H1 (cell line): Measurements from ENCODE around the gene ULBP1. TPM values are rescaled to one million over a fixed set of nuclear protein-coding genes. Genes with fewer than 3 reads are reported as not detected.

Experiments used
- BACH1 ChIP-seq: IDR thresholded peaks from 2 replicates; pipeline ENCODE4 v1.6.1; 2012; ENCODE audit warnings: low read length, improper control_type of control experiment
- CHD2 ChIP-seq: IDR thresholded peaks from 2 replicates; pipeline ENCODE4 v1.6.1; 2012; ENCODE audit warnings: low read length, improper control_type of control experiment
- EGR1 ChIP-seq: IDR thresholded peaks from 2 replicates; pipeline ENCODE4 v1.6.1; 2011; ENCODE audit warnings: low read depth, low read length, borderline replicate concordance
- PHF8 ChIP-seq: fragments of 200-600 bp; sonication (generic); conservative IDR thresholded peaks from 2 replicates; pipeline ENCODE4 v1.7.1; 2012; ENCODE audit warnings: low read depth, mild to moderate bottlenecking, inconsistent platforms, low read length, moderate library complexity
- POLR2AphosphoS5 ChIP-seq: IDR thresholded peaks from 2 replicates; pipeline ENCODE4 v1.6.1; 2011; ENCODE audit warnings: low read depth, low read length
- polyA plus RNA-seq, 7 experiments: library from polyadenylated mRNA; depleted of rRNA in 3 of 7; stranded (reverse) in 5 of 7; unstranded in 2 of 7; fragments of >200 nt in 5 of 7; fragments of 200-250 nt in 2 of 7; gene quantifications; 1 replicate in 5 of 7; 2 replicates in 1 of 7; 4 replicates in 1 of 7; pipeline versions ENCODE4 v1.2.1 to v1.2.3, GENCODE V29; 2011 to 2013; ENCODE audit warnings: missing spikeins in 2 of 7, mixed read lengths in 2 of 7
- total RNA-seq: library from RNA; stranded (reverse); fragmentation: NEBNext Ultra II Directional; extraction: Animal tissue kit (Norgen Biotek cat#: 25700); gene quantifications from 2 replicates; pipeline ENCODE4 v1.2.1, GENCODE V29; 2021
- TF ChIP-seq, protein P1 (sequence below), 3 experiments: IDR thresholded peaks; 1 replicate in 2 of 3; 2 replicates in 1 of 3; pipeline versions ENCODE4 v1.5.1 to v1.6.1; 2011; ENCODE audit warnings: low read length in 3 of 3, mild to moderate bottlenecking in 3 of 3, inconsistent platforms in 2 of 3, low read depth in 1 of 3, moderate library complexity in 1 of 3; ENCODE audit not compliant: insufficient read depth in 1 of 3; ENCODE audit errors: control extremely low read depth in 1 of 3
- TF ChIP-seq, protein P2 (sequence below): fragments of 300-600 bp; sonication (generic); IDR thresholded peaks from 2 replicates; pipeline ENCODE4 v1.7.1; 2012; ENCODE audit warnings: low read length, moderate library complexity, mild to moderate bottlenecking, inconsistent platforms; ENCODE audit not compliant: insufficient replicate concordance

Gene ULBP1
- total and polyA plus RNA-seq, 2 of the 8 experiments (the other 6 are each of a cell fraction or from before 2014, with no cell fraction given), result 0.32 to 0.60 TPM

DNA sequence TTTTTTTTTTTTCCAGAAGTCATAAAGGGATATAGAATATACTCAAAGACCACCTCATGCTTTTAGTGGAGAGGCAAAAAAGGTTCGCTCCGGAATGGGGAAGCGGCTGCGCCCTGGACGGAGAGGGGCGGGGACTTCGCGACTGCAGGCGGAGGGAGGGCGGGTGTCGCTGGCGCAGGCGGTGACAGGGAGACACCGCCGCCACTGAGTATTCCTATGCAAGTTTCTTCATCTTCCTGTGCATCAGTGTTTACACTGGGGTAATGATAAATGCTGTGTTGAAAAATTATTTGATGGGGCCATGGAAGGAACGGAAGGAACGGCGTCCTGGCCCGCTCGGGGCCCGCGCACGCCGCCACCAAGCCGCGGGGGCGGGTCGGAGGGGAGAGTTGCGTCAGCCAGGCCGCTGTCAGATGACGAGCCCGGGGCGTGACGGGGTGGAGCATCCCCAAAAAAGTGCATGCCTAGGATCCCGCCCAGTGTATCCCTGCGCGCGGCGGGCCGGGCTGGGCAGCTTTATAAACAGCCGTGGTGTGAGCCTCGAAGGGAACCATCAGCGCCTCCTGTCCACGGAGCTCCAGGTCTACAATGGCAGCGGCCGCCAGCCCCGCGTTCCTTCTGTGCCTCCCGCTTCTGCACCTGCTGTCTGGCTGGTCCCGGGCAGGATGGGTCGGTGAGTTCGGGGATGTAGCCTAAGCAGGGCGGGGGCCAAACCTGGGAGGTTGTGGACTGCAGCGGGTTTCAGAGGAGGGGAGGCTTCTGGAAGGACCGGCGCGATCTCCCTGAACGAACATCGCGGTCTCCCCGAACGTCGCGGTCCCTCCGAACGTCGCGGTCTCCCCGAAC lies at the start of gene ULBP1 (continued):
- peak; percentile 64 for TF ChIP-seq PHF8
- TF ChIP-seq EGR1, result peak; percentile 78; the same call in 1 of the 2 replicates
- TF ChIP-seq POLR2AphosphoS5, result peak; percentile 69
- TF ChIP-seq BACH1, result no peak
- TF ChIP-seq, protein P1, sequence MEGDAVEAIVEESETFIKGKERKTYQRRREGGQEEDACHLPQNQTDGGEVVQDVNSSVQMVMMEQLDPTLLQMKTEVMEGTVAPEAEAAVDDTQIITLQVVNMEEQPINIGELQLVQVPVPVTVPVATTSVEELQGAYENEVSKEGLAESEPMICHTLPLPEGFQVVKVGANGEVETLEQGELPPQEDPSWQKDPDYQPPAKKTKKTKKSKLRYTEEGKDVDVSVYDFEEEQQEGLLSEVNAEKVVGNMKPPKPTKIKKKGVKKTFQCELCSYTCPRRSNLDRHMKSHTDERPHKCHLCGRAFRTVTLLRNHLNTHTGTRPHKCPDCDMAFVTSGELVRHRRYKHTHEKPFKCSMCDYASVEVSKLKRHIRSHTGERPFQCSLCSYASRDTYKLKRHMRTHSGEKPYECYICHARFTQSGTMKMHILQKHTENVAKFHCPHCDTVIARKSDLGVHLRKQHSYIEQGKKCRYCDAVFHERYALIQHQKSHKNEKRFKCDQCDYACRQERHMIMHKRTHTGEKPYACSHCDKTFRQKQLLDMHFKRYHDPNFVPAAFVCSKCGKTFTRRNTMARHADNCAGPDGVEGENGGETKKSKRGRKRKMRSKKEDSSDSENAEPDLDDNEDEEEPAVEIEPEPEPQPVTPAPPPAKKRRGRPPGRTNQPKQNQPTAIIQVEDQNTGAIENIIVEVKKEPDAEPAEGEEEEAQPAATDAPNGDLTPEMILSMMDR (IDR thresholded peaks at IDR 0.05; ENCODE audit: control extremely low read depth in 1 of 3, insufficient read depth in 1 of 3, low read depth in 1 of 3, low read length in 3 of 3), result no peak
- TF ChIP-seq CHD2, result peak; percentile 42; the same call in 1 of the 2 replicates
- TF ChIP-seq, protein P2, sequence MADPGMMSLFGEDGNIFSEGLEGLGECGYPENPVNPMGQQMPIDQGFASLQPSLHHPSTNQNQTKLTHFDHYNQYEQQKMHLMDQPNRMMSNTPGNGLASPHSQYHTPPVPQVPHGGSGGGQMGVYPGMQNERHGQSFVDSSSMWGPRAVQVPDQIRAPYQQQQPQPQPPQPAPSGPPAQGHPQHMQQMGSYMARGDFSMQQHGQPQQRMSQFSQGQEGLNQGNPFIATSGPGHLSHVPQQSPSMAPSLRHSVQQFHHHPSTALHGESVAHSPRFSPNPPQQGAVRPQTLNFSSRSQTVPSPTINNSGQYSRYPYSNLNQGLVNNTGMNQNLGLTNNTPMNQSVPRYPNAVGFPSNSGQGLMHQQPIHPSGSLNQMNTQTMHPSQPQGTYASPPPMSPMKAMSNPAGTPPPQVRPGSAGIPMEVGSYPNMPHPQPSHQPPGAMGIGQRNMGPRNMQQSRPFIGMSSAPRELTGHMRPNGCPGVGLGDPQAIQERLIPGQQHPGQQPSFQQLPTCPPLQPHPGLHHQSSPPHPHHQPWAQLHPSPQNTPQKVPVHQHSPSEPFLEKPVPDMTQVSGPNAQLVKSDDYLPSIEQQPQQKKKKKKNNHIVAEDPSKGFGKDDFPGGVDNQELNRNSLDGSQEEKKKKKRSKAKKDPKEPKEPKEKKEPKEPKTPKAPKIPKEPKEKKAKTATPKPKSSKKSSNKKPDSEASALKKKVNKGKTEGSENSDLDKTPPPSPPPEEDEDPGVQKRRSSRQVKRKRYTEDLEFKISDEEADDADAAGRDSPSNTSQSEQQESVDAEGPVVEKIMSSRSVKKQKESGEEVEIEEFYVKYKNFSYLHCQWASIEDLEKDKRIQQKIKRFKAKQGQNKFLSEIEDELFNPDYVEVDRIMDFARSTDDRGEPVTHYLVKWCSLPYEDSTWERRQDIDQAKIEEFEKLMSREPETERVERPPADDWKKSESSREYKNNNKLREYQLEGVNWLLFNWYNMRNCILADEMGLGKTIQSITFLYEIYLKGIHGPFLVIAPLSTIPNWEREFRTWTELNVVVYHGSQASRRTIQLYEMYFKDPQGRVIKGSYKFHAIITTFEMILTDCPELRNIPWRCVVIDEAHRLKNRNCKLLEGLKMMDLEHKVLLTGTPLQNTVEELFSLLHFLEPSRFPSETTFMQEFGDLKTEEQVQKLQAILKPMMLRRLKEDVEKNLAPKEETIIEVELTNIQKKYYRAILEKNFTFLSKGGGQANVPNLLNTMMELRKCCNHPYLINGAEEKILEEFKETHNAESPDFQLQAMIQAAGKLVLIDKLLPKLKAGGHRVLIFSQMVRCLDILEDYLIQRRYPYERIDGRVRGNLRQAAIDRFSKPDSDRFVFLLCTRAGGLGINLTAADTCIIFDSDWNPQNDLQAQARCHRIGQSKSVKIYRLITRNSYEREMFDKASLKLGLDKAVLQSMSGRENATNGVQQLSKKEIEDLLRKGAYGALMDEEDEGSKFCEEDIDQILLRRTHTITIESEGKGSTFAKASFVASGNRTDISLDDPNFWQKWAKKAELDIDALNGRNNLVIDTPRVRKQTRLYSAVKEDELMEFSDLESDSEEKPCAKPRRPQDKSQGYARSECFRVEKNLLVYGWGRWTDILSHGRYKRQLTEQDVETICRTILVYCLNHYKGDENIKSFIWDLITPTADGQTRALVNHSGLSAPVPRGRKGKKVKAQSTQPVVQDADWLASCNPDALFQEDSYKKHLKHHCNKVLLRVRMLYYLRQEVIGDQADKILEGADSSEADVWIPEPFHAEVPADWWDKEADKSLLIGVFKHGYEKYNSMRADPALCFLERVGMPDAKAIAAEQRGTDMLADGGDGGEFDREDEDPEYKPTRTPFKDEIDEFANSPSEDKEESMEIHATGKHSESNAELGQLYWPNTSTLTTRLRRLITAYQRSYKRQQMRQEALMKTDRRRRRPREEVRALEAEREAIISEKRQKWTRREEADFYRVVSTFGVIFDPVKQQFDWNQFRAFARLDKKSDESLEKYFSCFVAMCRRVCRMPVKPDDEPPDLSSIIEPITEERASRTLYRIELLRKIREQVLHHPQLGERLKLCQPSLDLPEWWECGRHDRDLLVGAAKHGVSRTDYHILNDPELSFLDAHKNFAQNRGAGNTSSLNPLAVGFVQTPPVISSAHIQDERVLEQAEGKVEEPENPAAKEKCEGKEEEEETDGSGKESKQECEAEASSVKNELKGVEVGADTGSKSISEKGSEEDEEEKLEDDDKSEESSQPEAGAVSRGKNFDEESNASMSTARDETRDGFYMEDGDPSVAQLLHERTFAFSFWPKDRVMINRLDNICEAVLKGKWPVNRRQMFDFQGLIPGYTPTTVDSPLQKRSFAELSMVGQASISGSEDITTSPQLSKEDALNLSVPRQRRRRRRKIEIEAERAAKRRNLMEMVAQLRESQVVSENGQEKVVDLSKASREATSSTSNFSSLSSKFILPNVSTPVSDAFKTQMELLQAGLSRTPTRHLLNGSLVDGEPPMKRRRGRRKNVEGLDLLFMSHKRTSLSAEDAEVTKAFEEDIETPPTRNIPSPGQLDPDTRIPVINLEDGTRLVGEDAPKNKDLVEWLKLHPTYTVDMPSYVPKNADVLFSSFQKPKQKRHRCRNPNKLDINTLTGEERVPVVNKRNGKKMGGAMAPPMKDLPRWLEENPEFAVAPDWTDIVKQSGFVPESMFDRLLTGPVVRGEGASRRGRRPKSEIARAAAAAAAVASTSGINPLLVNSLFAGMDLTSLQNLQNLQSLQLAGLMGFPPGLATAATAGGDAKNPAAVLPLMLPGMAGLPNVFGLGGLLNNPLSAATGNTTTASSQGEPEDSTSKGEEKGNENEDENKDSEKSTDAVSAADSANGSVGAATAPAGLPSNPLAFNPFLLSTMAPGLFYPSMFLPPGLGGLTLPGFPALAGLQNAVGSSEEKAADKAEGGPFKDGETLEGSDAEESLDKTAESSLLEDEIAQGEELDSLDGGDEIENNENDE, result no peak
